Measurements from ENCODE around the gene SLC24A3.

DNA sequence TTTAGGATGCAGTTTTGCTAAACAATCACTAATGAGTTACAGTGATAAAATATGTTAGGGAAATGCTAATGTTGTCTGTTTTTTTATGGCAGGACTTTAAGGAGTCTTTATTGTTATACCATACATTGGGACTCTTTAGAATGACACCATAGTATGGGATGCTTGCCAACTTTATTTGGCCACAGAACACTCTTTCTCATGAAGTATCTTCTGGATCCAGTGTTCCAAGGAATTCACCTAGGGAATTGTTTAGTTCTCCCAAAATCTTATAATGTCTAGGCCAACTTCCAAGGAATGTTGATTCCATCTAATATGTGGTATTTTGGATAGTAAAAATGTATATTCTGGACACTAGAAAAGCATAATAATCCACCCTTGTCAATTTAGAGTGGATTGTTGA, 548.9 kb downstream of the SLC24A3 start:
- TF ChIP-seq, protein P1, sequence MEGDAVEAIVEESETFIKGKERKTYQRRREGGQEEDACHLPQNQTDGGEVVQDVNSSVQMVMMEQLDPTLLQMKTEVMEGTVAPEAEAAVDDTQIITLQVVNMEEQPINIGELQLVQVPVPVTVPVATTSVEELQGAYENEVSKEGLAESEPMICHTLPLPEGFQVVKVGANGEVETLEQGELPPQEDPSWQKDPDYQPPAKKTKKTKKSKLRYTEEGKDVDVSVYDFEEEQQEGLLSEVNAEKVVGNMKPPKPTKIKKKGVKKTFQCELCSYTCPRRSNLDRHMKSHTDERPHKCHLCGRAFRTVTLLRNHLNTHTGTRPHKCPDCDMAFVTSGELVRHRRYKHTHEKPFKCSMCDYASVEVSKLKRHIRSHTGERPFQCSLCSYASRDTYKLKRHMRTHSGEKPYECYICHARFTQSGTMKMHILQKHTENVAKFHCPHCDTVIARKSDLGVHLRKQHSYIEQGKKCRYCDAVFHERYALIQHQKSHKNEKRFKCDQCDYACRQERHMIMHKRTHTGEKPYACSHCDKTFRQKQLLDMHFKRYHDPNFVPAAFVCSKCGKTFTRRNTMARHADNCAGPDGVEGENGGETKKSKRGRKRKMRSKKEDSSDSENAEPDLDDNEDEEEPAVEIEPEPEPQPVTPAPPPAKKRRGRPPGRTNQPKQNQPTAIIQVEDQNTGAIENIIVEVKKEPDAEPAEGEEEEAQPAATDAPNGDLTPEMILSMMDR (IDR thresholded peaks at IDR 0.05) = no peak
- no peak for TF ChIP-seq POLR2A (IDR thresholded peaks at IDR 0.05)
